Measurements from ENCODE around the gene XXYLT1. TPM values are rescaled to one million over a fixed set of nuclear protein-coding genes. Genes with fewer than 3 reads are reported as not detected.
A peak's percentile ranks its signal among the peaks of the same experiment; 100 is the strongest.
"Not testable (repeated sequence)": the region's sequence is repeated elsewhere in the genome, so short reads cannot be mapped to it uniquely, and the experiment has no call there.

Gene XXYLT1
- total RNA-seq, 3 donors from 2014 or later = 7.2 to 13.0 (median 10.8) TPM

GRCh38 chr3:195096053-195096452, 174.9 kb downstream of the XXYLT1 start:
- H3K4me3 ChIP-seq = no peak overlapping the region
- no peaks in the 10 kb centered on the region for H3K36me3 ChIP-seq
- no peaks in the 10 kb centered on the region for H3K4me1 ChIP-seq
- TF ChIP-seq POLR2AphosphoS5 (IDR thresholded peaks at IDR 0.05) (no peak), POLR2A (IDR thresholded peaks at IDR 0.05) (no peak), CTCF (IDR thresholded peaks at IDR 0.05) (no peak)
- no peak for DNase-seq (ENCODE audit: low spot score in 2 of 2)
- intact Hi-C loops (cut with DNase I; ENCODE audit: low total_unique reads) = no loop called here
- H3K27me3 ChIP-seq = no peaks in the 10 kb centered on the region
- H3K9me3 ChIP-seq = no peaks in the 10 kb centered on the region
- H3K27ac ChIP-seq = no peak overlapping the region

- TF ChIP-seq POLR2AphosphoS5 (IDR thresholded peaks at IDR 0.05) = no peak
- no peak for TF ChIP-seq CTCF (IDR thresholded peaks at IDR 0.05)
- no peak for TF ChIP-seq POLR2A (IDR thresholded peaks at IDR 0.05)
- no peaks in the 10 kb centered on the region for H3K9me3 ChIP-seq
- H3K4me3 ChIP-seq = no peak overlapping the region
- no peaks in the 10 kb centered on the region for H3K36me3 ChIP-seq
- no peak overlapping the region for H3K27ac ChIP-seq
- intact Hi-C loops (cut with DNase I; ENCODE audit: low total_unique reads) = no loop called here
- H3K27me3 ChIP-seq = no peaks in the 10 kb centered on the region
- H3K4me1 ChIP-seq = no peaks in the 10 kb centered on the region
- DNase-seq (ENCODE audit: low spot score in 2 of 2) = peak in 1 of 2 donors; percentile 45
Measured at GRCh38 chr3:195095704-195096036, 175.3 kb downstream of the XXYLT1 start.

- DNase-seq (ENCODE audit: low spot score in 2 of 2) = peak in 1 of 2 donors; percentile 41
- Histone ChIP-seq H3K9me3 (no peaks in the 10 kb centered on the region), H3K27ac (no peak overlapping the region), H3K4me1 (no peaks in the 10 kb centered on the region), H3K27me3 (no peaks in the 10 kb centered on the region), H3K4me3 (no peak overlapping the region), H3K36me3 (no peaks in the 10 kb centered on the region)
- TF ChIP-seq CTCF (IDR thresholded peaks at IDR 0.05) = no peak
- TF ChIP-seq POLR2AphosphoS5 (IDR thresholded peaks at IDR 0.05) = no peak
- no peak for TF ChIP-seq POLR2A (IDR thresholded peaks at IDR 0.05)
- intact Hi-C loops (cut with DNase I; ENCODE audit: low total_unique reads) = no loop called here
Measured at GRCh38 chr3:195095035-195095703, 175.8 kb downstream of the XXYLT1 start.

- H3K27me3 ChIP-seq = no peaks in the 10 kb centered on the region
- H3K4me1 ChIP-seq = no peaks in the 10 kb centered on the region
- no peaks in the 10 kb centered on the region for H3K9me3 ChIP-seq
- TF ChIP-seq POLR2AphosphoS5 (IDR thresholded peaks at IDR 0.05) (no peak), CTCF (IDR thresholded peaks at IDR 0.05) (no peak), POLR2A (IDR thresholded peaks at IDR 0.05) (no peak)
- no peak overlapping the region for H3K4me3 ChIP-seq
- intact Hi-C loops (cut with DNase I; ENCODE audit: low total_unique reads) = no loop called here
- DNase-seq (ENCODE audit: low spot score in 2 of 2) = peak in 1 of 2 donors; percentile 40
- H3K36me3 ChIP-seq = no peaks in the 10 kb centered on the region
- H3K27ac ChIP-seq = no peak overlapping the region
Measured at GRCh38 chr3:195094191-195094921, 176.6 kb downstream of the XXYLT1 start.

GRCh38 chr3:195093731-195094130, 177.2 kb downstream of the XXYLT1 start:
- DNase-seq (ENCODE audit: low spot score in 2 of 2) = no peak
- Histone ChIP-seq H3K27me3 (no peaks in the 10 kb centered on the region), H3K36me3 (no peaks in the 10 kb centered on the region), H3K4me3 (no peak overlapping the region), H3K9me3 (no peaks in the 10 kb centered on the region), H3K4me1 (no peaks in the 10 kb centered on the region), H3K27ac (no peak overlapping the region)
- intact Hi-C loops (cut with DNase I; ENCODE audit: low total_unique reads) = no loop called here
- TF ChIP-seq POLR2AphosphoS5 (IDR thresholded peaks at IDR 0.05) = no peak
- TF ChIP-seq CTCF (IDR thresholded peaks at IDR 0.05) = no peak
- no peak for TF ChIP-seq POLR2A (IDR thresholded peaks at IDR 0.05)

- peak overlapping the region in 1 of 2 donors; percentile 48 for H3K27ac ChIP-seq
- H3K27me3 ChIP-seq; intact Hi-C loops (cut with DNase I; ENCODE audit: low total_unique reads); DNase-seq (ENCODE audit: low spot score in 2 of 2); H3K4me1 ChIP-seq; H3K36me3 ChIP-seq; H3K9me3 ChIP-seq: not testable (repeated sequence)
- H3K4me3 ChIP-seq = peak overlapping the region in 2 of 3 donors; percentile 44 to 58
Measured at GRCh38 chr3:195087840-195088601, 182.9 kb downstream of the XXYLT1 start.
